HG03520 (cell line): Measurements from ENCODE around the gene BEGAIN.

Experiments
- ATAC-seq: cut with Tn5 transposase; IDR thresholded peaks from one replicate; pipeline ENCODE4 v1.9.1; 2021; ENCODE audit warnings: mild to moderate bottlenecking, moderate library complexity; ENCODE audit not compliant: unreplicated experiment

Gene BEGAIN

GRCh38 chr14:100583245-100583644 is 4.0 kb downstream of the BEGAIN start:
- ATAC-seq, result no peak

- no peak for ATAC-seq
Measured at GRCh38 chr14:100582496-100583165, 4.6 kb downstream of the BEGAIN start.

- no peak for ATAC-seq
Measured at GRCh38 chr14:100581228-100582145, 5.7 kb downstream of the BEGAIN start.

- ATAC-seq, result no peak
Measured at GRCh38 chr14:100580316-100581227, 6.6 kb downstream of the BEGAIN start.

GRCh38 chr14:100578552-100578951 is 8.7 kb downstream of the BEGAIN start:
- no peak for ATAC-seq

- ATAC-seq, result no peak
Measured at GRCh38 chr14:100577986-100578431, 9.2 kb downstream of the BEGAIN start.

- ATAC-seq, result no peak
Measured at GRCh38 chr14:100577321-100577985, 9.8 kb downstream of the BEGAIN start.

GRCh38 chr14:100576091-100577085 is 10.8 kb downstream of the BEGAIN start:
- ATAC-seq, result no peak

GRCh38 chr14:100575266-100575995 is 11.8 kb downstream of the BEGAIN start:
- ATAC-seq, result no peak

GRCh38 chr14:100574642-100575031 is 12.6 kb downstream of the BEGAIN start:
- no peak for ATAC-seq

GRCh38 chr14:100573757-100574641 is 13.2 kb downstream of the BEGAIN start:
- no peak for ATAC-seq

- ATAC-seq, result no peak
Measured at GRCh38 chr14:100573002-100573756, 14.0 kb downstream of the BEGAIN start.

GRCh38 chr14:100572543-100572942 is 14.7 kb downstream of the BEGAIN start:
- ATAC-seq, result no peak

- ATAC-seq, result no peak
Measured at GRCh38 chr14:100571837-100572236, 15.4 kb downstream of the BEGAIN start.

GRCh38 chr14:100570726-100571454 is 16.3 kb downstream of the BEGAIN start:
- no peak for ATAC-seq

GRCh38 chr14:100569734-100570286 is 17.4 kb downstream of the BEGAIN start:
- ATAC-seq, result no peak
